Sigmoid colon (tissue), 7 donors: Measurements from ENCODE around the gene SOCS1. TPM values are rescaled to one million over a fixed set of nuclear protein-coding genes. Genes with fewer than 3 reads are reported as not detected.
"Not testable (repeated sequence)": the region's sequence is repeated elsewhere in the genome, so short reads cannot be mapped to it uniquely, and the experiment has no call there.

Experiments used
- DNase-seq: peaks from one replicate; pipeline ENCODE4 v3.0.0-alpha.2; 2019
- H3K27ac ChIP-seq, 4 donors: fragments of 200-600 bp; sonication (generic); one replicate each; pipeline ENCODE4 v1.5.1; 2016 to 2019; ENCODE audit warnings: mild to moderate bottlenecking in 1 of 4
- H3K27me3 ChIP-seq, 3 donors: fragments of 200-600 bp; sonication (generic); one replicate each; pipeline ENCODE4 v1.5.1; 2019; ENCODE audit warnings: mild to moderate bottlenecking in 1 of 3
- H3K36me3 ChIP-seq, 4 donors: fragments of 200-600 bp; sonication (generic); one replicate each; pipeline ENCODE4 v1.5.1; 2016 to 2019
- H3K4me1 ChIP-seq, 4 donors: fragments of 200-600 bp; sonication (generic); one replicate each; pipeline ENCODE4 v1.5.1; 2017 to 2019
- H3K4me3 ChIP-seq, 4 donors: fragments of 200-600 bp; sonication (generic); one replicate each; pipeline ENCODE4 v1.5.1; 2017 to 2019; ENCODE audit warnings: mild to moderate bottlenecking in 2 of 4, moderate library complexity in 1 of 4
- H3K9me3 ChIP-seq, 4 donors: fragments of 200-600 bp in 3 of 4; sonication (generic) in 3 of 4; one replicate each; pipeline versions ENCODE4 v1.5.1 to v1.6.1; 2013 to 2019
- EP300 ChIP-seq, 4 donors: sonication (generic); formaldehyde crosslinking; IDR thresholded peaks; one replicate each; pipeline ENCODE4 v1.6.1; 2017; ENCODE audit warnings: antibody characterized with exemption in 4 of 4
- POLR2A ChIP-seq, 2 donors: fragments of 450-650 bp; IDR thresholded peaks; one replicate each; pipeline ENCODE4 v1.6.1; 2016; ENCODE audit warnings: antibody characterized with exemption in 2 of 2, mild to moderate bottlenecking in 2 of 2, moderate library complexity in 2 of 2
- POLR2AphosphoS5 ChIP-seq, 4 donors: sonication (generic); formaldehyde crosslinking; IDR thresholded peaks; one replicate each; pipeline ENCODE4 v1.6.1; 2017; ENCODE audit warnings: antibody characterized with exemption in 4 of 4
- WGBS, 2 donors: extraction: QIAGEN DNeasy Blood & Tissue Kit; methylation state at CpG; one replicate each; pipeline ENCODE4 v1.1.7; 2013; 5-methylcytosine and 5-hydroxymethylcytosine counted together
- intact Hi-C: fragments of 100-400 bp; cut with DNase I; formaldehyde crosslinking; loops from one replicate; pipeline ENCODE4 v1.15.1; 2023
- polyA plus RNA-seq, 3 donors: library from polyadenylated mRNA; stranded (reverse); fragments of 200-250 nt; gene quantifications; one replicate each; pipeline ENCODE4 v1.2.3, GENCODE V29; 2013
- total RNA-seq, 4 donors: library from RNA; depleted of rRNA; stranded (reverse); fragments of >200 nt; gene quantifications; one replicate each; pipeline ENCODE4 v1.1.0, GENCODE V29; 2016
- TF ChIP-seq, protein P1 (sequence below), 4 experiments: fragments of 450-650 bp in 3 of 4; fragments of 200-600 bp in 1 of 4; IDR thresholded peaks; one replicate each; pipeline ENCODE4 v1.5.1; 2016 to 2019; ENCODE audit warnings: antibody characterized with exemption in 4 of 4, mild to moderate bottlenecking in 3 of 4, moderate library complexity in 2 of 4
- donor health status: healthy with polysubstance abuse.
- donor health status: Bipolar disorder and iron deficiency.
- donor health status: healthy.

SOCS1 gene
- total and polyA plus RNA-seq, 7 donors: 0.66 to 26.4 (median 4.3) TPM; not detected in 1

DNA sequence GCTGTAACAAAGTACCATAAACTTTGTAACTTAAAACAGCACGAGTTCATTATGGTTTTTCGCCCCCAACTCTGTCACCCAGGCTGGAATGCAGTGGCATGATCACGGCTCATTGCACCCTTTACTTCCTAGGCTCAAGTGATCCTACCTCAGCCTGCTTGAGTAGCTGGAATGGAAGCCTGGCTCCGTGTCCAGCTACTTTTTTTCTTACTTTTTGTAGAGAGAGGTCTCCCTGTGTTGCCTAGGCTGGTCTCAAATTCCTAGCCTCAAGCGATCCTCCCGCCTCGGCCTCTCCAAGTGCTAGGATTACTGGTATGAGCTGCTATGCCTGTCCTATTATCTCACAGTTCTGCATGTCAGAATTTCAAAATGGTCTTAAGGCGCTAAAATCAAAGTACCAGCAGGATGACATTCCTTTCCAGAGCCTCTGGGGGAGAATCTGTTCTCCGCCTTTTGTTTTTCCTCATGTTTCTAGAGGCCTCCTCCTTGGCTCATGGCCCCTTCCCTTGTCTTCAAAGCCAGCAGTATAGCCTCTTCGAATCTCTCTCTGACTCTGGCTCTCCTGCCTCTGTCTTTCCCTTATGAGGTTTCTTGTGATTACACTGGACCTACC lies 35.2 kb upstream of the SOCS1 start:
- Histone ChIP-seq H3K27ac (no peak overlapping the region), H3K36me3 (no peaks in the 10 kb centered on the region), H3K4me1 (no peaks in the 10 kb centered on the region), H3K27me3 (no peaks in the 10 kb centered on the region), H3K9me3 (no peaks in the 10 kb centered on the region), H3K4me3 (no peak overlapping the region)
- no peak for DNase-seq
- 80 to 85% methylated on average over 10 of the region's 10 CpGs for WGBS, 2 donors
- TF ChIP-seq POLR2AphosphoS5 (IDR thresholded peaks at IDR 0.05) (no peak), POLR2A (IDR thresholded peaks at IDR 0.05) (no peak), EP300 (IDR thresholded peaks at IDR 0.05) (no peak)
- TF ChIP-seq, protein P1, sequence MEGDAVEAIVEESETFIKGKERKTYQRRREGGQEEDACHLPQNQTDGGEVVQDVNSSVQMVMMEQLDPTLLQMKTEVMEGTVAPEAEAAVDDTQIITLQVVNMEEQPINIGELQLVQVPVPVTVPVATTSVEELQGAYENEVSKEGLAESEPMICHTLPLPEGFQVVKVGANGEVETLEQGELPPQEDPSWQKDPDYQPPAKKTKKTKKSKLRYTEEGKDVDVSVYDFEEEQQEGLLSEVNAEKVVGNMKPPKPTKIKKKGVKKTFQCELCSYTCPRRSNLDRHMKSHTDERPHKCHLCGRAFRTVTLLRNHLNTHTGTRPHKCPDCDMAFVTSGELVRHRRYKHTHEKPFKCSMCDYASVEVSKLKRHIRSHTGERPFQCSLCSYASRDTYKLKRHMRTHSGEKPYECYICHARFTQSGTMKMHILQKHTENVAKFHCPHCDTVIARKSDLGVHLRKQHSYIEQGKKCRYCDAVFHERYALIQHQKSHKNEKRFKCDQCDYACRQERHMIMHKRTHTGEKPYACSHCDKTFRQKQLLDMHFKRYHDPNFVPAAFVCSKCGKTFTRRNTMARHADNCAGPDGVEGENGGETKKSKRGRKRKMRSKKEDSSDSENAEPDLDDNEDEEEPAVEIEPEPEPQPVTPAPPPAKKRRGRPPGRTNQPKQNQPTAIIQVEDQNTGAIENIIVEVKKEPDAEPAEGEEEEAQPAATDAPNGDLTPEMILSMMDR (IDR thresholded peaks at IDR 0.05): no peak
- intact Hi-C loops: no loop called here

DNA sequence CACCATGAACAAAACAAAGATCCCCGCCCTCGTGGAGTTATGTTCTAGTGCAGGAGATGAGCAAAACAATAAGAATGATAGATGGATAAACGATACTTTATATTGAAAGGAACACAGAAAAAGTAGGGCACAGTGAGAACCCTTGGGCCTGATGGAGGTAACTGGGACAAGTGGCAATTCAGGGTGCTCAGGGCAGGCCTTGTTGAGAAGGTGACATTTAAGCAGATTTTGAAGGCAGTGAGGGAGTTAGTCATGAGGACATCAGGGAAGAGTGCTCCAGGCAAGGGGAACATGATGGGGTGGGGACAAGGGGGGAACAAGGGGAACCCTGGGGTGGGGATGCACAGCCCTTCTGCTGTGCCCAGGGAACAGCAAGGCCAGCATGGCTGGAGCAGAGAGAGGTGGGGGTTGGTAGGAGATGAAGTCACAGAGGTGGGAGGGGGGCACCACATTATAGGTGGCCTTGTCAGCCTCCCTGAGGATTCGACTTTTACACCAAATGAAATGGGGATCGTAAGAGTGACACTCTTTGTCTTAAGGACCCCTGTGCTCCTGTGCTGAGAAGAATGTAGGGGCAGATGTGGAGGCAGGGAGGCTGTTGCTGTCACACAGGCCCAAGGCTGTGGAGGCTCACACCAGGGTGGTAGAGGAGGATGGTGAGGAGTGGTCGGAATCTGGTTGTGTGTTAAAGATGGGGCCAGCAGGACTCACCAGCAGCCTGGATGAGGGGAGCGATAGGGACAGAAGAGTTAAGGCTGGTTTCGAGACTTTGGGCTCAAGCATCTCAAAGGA lies 34.3 kb upstream of the SOCS1 start:
- Histone ChIP-seq H3K4me1 (no peaks in the 10 kb centered on the region), H3K27ac (no peak overlapping the region), H3K9me3 (no peaks in the 10 kb centered on the region), H3K4me3 (no peak overlapping the region), H3K36me3 (no peaks in the 10 kb centered on the region), H3K27me3 (no peaks in the 10 kb centered on the region)
- intact Hi-C loops: no loop called here
- TF ChIP-seq, protein P1 (IDR thresholded peaks at IDR 0.05): no peak
- TF ChIP-seq POLR2A (IDR thresholded peaks at IDR 0.05) (no peak), POLR2AphosphoS5 (IDR thresholded peaks at IDR 0.05) (no peak), EP300 (IDR thresholded peaks at IDR 0.05) (no peak)
- DNase-seq: no peak
- whole genome bisulfite sequencing, 2 donors: 92 to 93% methylated on average over 8 of the region's 8 CpGs

DNA sequence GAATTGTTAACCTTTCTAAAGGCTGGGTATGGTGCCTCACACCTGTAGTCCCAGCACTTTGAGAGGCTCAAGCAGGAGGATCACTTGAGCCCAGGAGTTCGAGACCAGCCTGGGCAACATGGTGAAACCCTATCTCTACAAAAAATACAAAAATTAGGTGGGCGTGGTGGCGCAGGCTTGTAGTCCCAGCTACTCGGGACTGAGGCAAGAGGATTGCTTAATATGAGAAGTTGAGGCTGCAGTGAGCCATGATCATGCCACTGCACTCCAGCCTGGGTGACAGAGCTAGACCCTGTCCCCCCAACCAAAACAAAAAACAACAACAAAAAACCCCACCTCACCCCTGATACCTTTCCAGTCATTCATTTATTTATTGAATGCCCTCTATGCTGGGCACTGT lies 33.7 kb upstream of the SOCS1 start:
- DNase-seq, H3K36me3 ChIP-seq, intact Hi-C loops, H3K4me3 ChIP-seq, H3K27ac ChIP-seq, H3K9me3 ChIP-seq, H3K4me1 ChIP-seq, H3K27me3 ChIP-seq: not testable (repeated sequence)
- 91% methylated on average over 4 of the region's 4 CpGs for WGBS, 2 donors

DNA sequence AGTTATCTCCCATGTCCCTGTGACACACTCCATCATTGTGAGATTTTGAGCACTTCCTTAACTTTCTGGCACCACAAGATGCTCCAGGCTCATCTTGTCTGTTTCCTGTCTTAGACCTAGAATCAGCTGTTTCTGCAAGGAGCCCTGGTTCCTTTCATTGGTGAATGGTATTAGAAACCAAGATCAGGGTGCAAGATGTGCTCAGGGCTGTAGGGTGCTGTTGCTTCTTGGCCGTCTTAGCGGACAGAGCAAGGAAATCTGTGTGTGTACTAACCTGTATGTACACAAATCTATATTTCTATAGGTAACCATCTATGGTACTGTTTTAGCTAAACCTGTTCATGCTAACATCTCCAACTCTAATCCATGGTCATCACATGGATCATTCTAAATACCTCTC lies 33.2 kb upstream of the SOCS1 start:
- Histone ChIP-seq H3K4me1 (no peaks in the 10 kb centered on the region), H3K36me3 (no peaks in the 10 kb centered on the region), H3K27me3 (no peaks in the 10 kb centered on the region), H3K9me3 (no peaks in the 10 kb centered on the region), H3K4me3 (no peak overlapping the region), H3K27ac (no peak overlapping the region)
- 95 to 97% methylated on average over 2 of the region's 2 CpGs for WGBS, 2 donors
- no peak for DNase-seq
- TF ChIP-seq EP300 (IDR thresholded peaks at IDR 0.05) (no peak), POLR2AphosphoS5 (IDR thresholded peaks at IDR 0.05) (no peak), POLR2A (IDR thresholded peaks at IDR 0.05) (no peak)
- TF ChIP-seq, protein P1 (IDR thresholded peaks at IDR 0.05): no peak
- intact Hi-C loops: no loop called here

DNA sequence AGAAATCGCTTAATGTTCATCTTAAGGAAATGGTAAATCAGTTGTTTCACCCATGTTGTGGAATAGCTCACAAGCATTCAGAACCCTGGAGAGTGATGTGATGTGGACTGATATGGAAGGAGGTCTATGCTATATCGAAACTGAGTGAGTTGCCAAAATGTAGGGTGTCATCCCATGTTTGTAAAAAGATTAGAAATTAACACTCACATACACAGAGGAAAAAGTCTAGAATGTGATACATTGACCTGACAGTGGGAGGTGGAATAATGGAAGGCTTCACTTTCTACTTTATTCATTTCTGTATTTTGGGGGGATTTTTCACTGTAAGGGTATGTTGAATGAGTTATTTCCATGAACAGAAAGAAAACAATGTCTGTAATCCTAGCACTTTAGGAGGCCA lies 29.8 kb upstream of the SOCS1 start:
- Histone ChIP-seq H3K9me3 (no peaks in the 10 kb centered on the region), H3K27ac (no peak overlapping the region), H3K4me3 (no peak overlapping the region), H3K27me3 (no peaks in the 10 kb centered on the region), H3K4me1 (no peaks in the 10 kb centered on the region), H3K36me3 (no peaks in the 10 kb centered on the region)
- TF ChIP-seq POLR2AphosphoS5 (IDR thresholded peaks at IDR 0.05): no peak
- TF ChIP-seq, protein P1 (IDR thresholded peaks at IDR 0.05): no peak
- TF ChIP-seq POLR2A (IDR thresholded peaks at IDR 0.05): no peak
- TF ChIP-seq EP300 (IDR thresholded peaks at IDR 0.05): no peak
- 87% methylated on average over 2 of the region's 2 CpGs for WGBS, 2 donors
- intact Hi-C loops: no loop called here
- no peak for DNase-seq
